HG03064 (cell line): Measurements from ENCODE around the gene STK32A.
"Not testable (repeated sequence)": the region's sequence is repeated elsewhere in the genome, so short reads cannot be mapped to it uniquely, and the experiment has no call there.

ENCODE experiments used
- ATAC-seq: cut with Tn5 transposase; IDR thresholded peaks from one replicate; pipeline ENCODE4 v1.9.1; 2021; ENCODE audit warnings: low read depth; ENCODE audit not compliant: unreplicated experiment

Gene STK32A

GRCh38 chr5:147341345-147341744, 106.5 kb downstream of the STK32A start:
- no peak for ATAC-seq

- ATAC-seq, result no peak
Observed at GRCh38 chr5:147344861-147345260, 110.0 kb downstream of the STK32A start.

GRCh38 chr5:147346006-147346561, 111.3 kb downstream of the STK32A start:
- ATAC-seq, result no peak

GRCh38 chr5:147348046-147348445, 113.2 kb downstream of the STK32A start:
- no peak for ATAC-seq

GRCh38 chr5:147348451-147348850, 113.6 kb downstream of the STK32A start:
- ATAC-seq, result no peak

- no peak for ATAC-seq
Observed at GRCh38 chr5:147349241-147349640, 114.4 kb downstream of the STK32A start.

- no peak for ATAC-seq
Observed at GRCh38 chr5:147359101-147359500, 124.3 kb downstream of the STK32A start.

GRCh38 chr5:147359581-147359980, 124.8 kb downstream of the STK32A start:
- ATAC-seq, result no peak

GRCh38 chr5:147360816-147361215, 126.0 kb downstream of the STK32A start:
- no peak for ATAC-seq

GRCh38 chr5:147361441-147362175, 126.8 kb downstream of the STK32A start:
- ATAC-seq, result no peak

GRCh38 chr5:147367381-147367780, 132.6 kb downstream of the STK32A start:
- ATAC-seq, result not testable (repeated sequence)

- ATAC-seq, result no peak
Observed at GRCh38 chr5:147369742-147370374, 135.0 kb downstream of the STK32A start.

GRCh38 chr5:147371290-147371689, 136.5 kb downstream of the STK32A start:
- no peak for ATAC-seq

GRCh38 chr5:147372191-147372590, 137.4 kb downstream of the STK32A start:
- no peak for ATAC-seq

GRCh38 chr5:147373328-147373727, 138.5 kb downstream of the STK32A start:
- no peak for ATAC-seq

GRCh38 chr5:147375151-147375550, 140.3 kb downstream of the STK32A start:
- ATAC-seq, result no peak

GRCh38 chr5:147377682-147378081, 142.9 kb downstream of the STK32A start:
- ATAC-seq, result no peak

- no peak for ATAC-seq
Observed at GRCh38 chr5:147381555-147381954, 146.7 kb downstream of the STK32A start.

GRCh38 chr5:147382776-147383175, 147.9 kb downstream of the STK32A start:
- ATAC-seq, result no peak

- ATAC-seq, result no peak
Observed at GRCh38 chr5:147384346-147385193, 149.7 kb downstream of the STK32A start.

GRCh38 chr5:147387109-147387508, 152.3 kb downstream of the STK32A start:
- ATAC-seq, result no peak
